Upper lobe of left lung (tissue), 4 donors: ENCODE results near the gene PPP6R3.

Experiments used
- CTCF ChIP-seq, 6 experiments: fragments of 450-650 bp in 4 of 6; fragments of 200-600 bp in 2 of 6; sonication (generic) in 2 of 6; IDR thresholded peaks; one replicate each; pipeline ENCODE4 v1.5.1; 2016 to 2019; ENCODE audit warnings: antibody characterized with exemption in 6 of 6
- POLR2A ChIP-seq, 4 donors: fragments of 450-650 bp; IDR thresholded peaks; one replicate each; pipeline ENCODE4 v1.5.1; 2016 to 2017; ENCODE audit warnings: antibody characterized with exemption in 4 of 4, mild to moderate bottlenecking in 2 of 4
- POLR2AphosphoS5 ChIP-seq, 2 donors: sonication (generic); formaldehyde crosslinking; IDR thresholded peaks; one replicate each; pipeline ENCODE4 v1.5.1; 2017; ENCODE audit warnings: antibody characterized with exemption in 2 of 2

- no peak for TF ChIP-seq CTCF (IDR thresholded peaks at IDR 0.05)
- TF ChIP-seq POLR2A (IDR thresholded peaks at IDR 0.05): no peak
- TF ChIP-seq POLR2AphosphoS5 (IDR thresholded peaks at IDR 0.05): no peak
Measured at GRCh38 chr11:68423481-68423880, 37.1 kb upstream of the PPP6R3 start.
